Spleen (tissue), 11 donors: ENCODE data around the gene DUSP6. TPM values are rescaled to one million over a fixed set of nuclear protein-coding genes. Genes with fewer than 3 reads are reported as not detected.

Experiments
- DNase-seq: peaks from one replicate; pipeline ENCODE4 v3.0.0-alpha.2; 2020
- H3K27ac ChIP-seq, 8 donors: fragments of 200-600 bp; sonication (generic) in 7 of 8; 1 replicate in 4 of 8; 2 replicates in 4 of 8; pipeline versions ENCODE4 v1.5.0 to v1.8.0; 2016 to 2021; ENCODE audit warnings: inconsistent platforms in 4 of 8, mild to moderate bottlenecking in 4 of 8, moderate library complexity in 1 of 8
- H3K27me3 ChIP-seq, 7 donors: fragments of 200-600 bp; sonication (generic) in 6 of 7; replicated peaks in 1 of 7; 1 replicate in 4 of 7; 2 replicates in 3 of 7; pipeline versions ENCODE4 v1.5.0 to v1.8.0; 2016 to 2021; ENCODE audit warnings: inconsistent platforms in 3 of 7, mild to moderate bottlenecking in 1 of 7
- H3K36me3 ChIP-seq, 6 donors: fragments of 200-600 bp; sonication (generic) in 5 of 6; 1 replicate in 4 of 6; 2 replicates in 2 of 6; pipeline versions ENCODE4 v1.5.0 to v1.8.0; 2016 to 2021; ENCODE audit warnings: inconsistent platforms in 2 of 6
- H3K4me1 ChIP-seq, 6 donors: fragments of 200-600 bp; sonication (generic) in 5 of 6; 1 replicate in 3 of 6; 2 replicates in 3 of 6; pipeline versions ENCODE4 v1.5.0 to v1.8.0; 2016 to 2021; ENCODE audit warnings: inconsistent platforms in 3 of 6
- H3K4me3 ChIP-seq, 8 donors: fragments of 200-600 bp; sonication (generic) in 7 of 8; 1 replicate in 4 of 8; 2 replicates in 4 of 8; pipeline versions ENCODE4 v1.5.0 to v1.8.0; 2016 to 2021; ENCODE audit warnings: inconsistent platforms in 4 of 8, mild to moderate bottlenecking in 4 of 8, moderate library complexity in 2 of 8
- H3K9me3 ChIP-seq, 8 donors: fragments of 200-600 bp; sonication (generic) in 7 of 8; 1 replicate in 4 of 8; 2 replicates in 4 of 8; pipeline versions ENCODE4 v1.5.0 to v1.8.0; 2016 to 2021; ENCODE audit warnings: inconsistent platforms in 4 of 8
- CTCF ChIP-seq, 11 experiments: fragments of 200-600 bp in 7 of 11; fragments of 450-650 bp in 4 of 11; sonication (generic) in 4 of 11; IDR thresholded peaks in 8 of 11; conservative IDR thresholded peaks in 3 of 11; 1 replicate in 7 of 11; 2 replicates in 4 of 11; pipeline versions ENCODE4 v1.4.0 to v1.8.0; 2016 to 2021; ENCODE audit warnings: antibody characterized with exemption in 11 of 11, inconsistent platforms in 4 of 11, mild to moderate bottlenecking in 1 of 11
- POLR2A ChIP-seq, 3 donors: fragments of 450-650 bp; IDR thresholded peaks; one replicate each; pipeline ENCODE4 v1.5.1; 2017; ENCODE audit warnings: antibody characterized with exemption in 3 of 3, mild to moderate bottlenecking in 1 of 3
- POLR2AphosphoS5 ChIP-seq, 3 donors: sonication (generic); formaldehyde crosslinking; IDR thresholded peaks; one replicate each; pipeline ENCODE4 v1.5.1; 2017; ENCODE audit warnings: antibody characterized with exemption in 3 of 3
- WGBS, 5 donors: extraction: QIAGEN DNeasy Blood & Tissue Kit in 3 of 5; methylation state at CpG; one replicate each; pipeline versions ENCODE4 v1.1.5 to v1.1.7; 2013 to 2018; 5-methylcytosine and 5-hydroxymethylcytosine counted together
- intact Hi-C: fragments of 100-400 bp; cut with DNase I; formaldehyde crosslinking; loops from one replicate; pipeline ENCODE4 v1.15.0; 2023; ENCODE audit warnings: low total_unique reads
- polyA plus RNA-seq, 3 donors: library from polyadenylated mRNA; stranded (reverse); fragments of 200-250 nt; gene quantifications; one replicate each; pipeline ENCODE4 v1.2.1, GENCODE V29; 2013
- total RNA-seq, 7 donors: library from RNA; depleted of rRNA in 3 of 7; stranded (reverse); fragments of >200 nt in 3 of 7; fragmentation: NEBNext Ultra II Directional in 4 of 7; extraction: Animal tissue kit (Norgen Biotek cat#: 25700) in 4 of 7; gene quantifications; one replicate each; pipeline versions ENCODE4 v1.1.0 to v1.2.1, GENCODE V29; 2016 to 2021
- donor health status: healthy with polysubstance abuse.
- donor health status: DM: no; HTN: no; CAD: no; lungs with moderate emphysema.
- donor health status: DM: no; HTN: no; CAD: no.
- donor health status: Bipolar disorder and iron deficiency.
- donor health status: healthy.
- donor health status: DM: no; HTN: no; CAD: no.
- donor health status: DM: yes; HTN: yes; CAD: no.

Gene DUSP6
- total and polyA plus RNA-seq, 10 donors, result 34.7 to 193 (median 133) TPM

- Histone ChIP-seq H3K27me3 (no peaks in the 10 kb centered on the region), H3K4me1 (peaks cover 3 to 29% (median 12%) of the 10 kb centered on the region in 6 donors), H3K4me3 (no peak overlapping the region), H3K9me3 (no peaks in the 10 kb centered on the region), H3K36me3 (no peaks in the 10 kb centered on the region), H3K27ac (peak overlapping the region in 3 of 8 donors; percentile 0 to 22 (median 5))
- 72 to 80% (median 78%) methylated on average over 4 of the region's 4 CpGs for WGBS, 5 donors
- intact Hi-C loops, result no loop called here
- TF ChIP-seq CTCF (IDR thresholded peaks at IDR 0.05 in 8 of 11, conservative IDR thresholded peaks at IDR 0.05 in 3 of 11), result no peak
- no peak for TF ChIP-seq POLR2AphosphoS5 (IDR thresholded peaks at IDR 0.05)
- no peak for TF ChIP-seq POLR2A (IDR thresholded peaks at IDR 0.05)
- no peak for DNase-seq
Measured at GRCh38 chr12:89316705-89317139, 35.6 kb downstream of the DUSP6 start.

GRCh38 chr12:89314060-89314761 is 38.1 kb downstream of the DUSP6 start:
- 89 to 96% (median 92%) methylated on average over 3 of the region's 3 CpGs for WGBS, 5 donors

GRCh38 chr12:89311703-89312293 is 40.5 kb downstream of the DUSP6 start:
- 84 to 98% (median 91%) methylated on average over 4 of the region's 4 CpGs for WGBS, 5 donors
- DNase-seq, result no peak
- intact Hi-C loops, result no loop called here
- H3K36me3 ChIP-seq, result no peaks in the 10 kb centered on the region
- H3K4me3 ChIP-seq, result no peak overlapping the region
- no peak overlapping the region for H3K27ac ChIP-seq
- no peak for TF ChIP-seq POLR2AphosphoS5 (IDR thresholded peaks at IDR 0.05)
- TF ChIP-seq POLR2A (IDR thresholded peaks at IDR 0.05), result no peak
- TF ChIP-seq CTCF (IDR thresholded peaks at IDR 0.05 in 8 of 11, conservative IDR thresholded peaks at IDR 0.05 in 3 of 11), result no peak
- H3K27me3 ChIP-seq, result no peaks in the 10 kb centered on the region
- peaks cover 0 to 25% (median 9%) of the 10 kb centered on the region in 6 donors for H3K4me1 ChIP-seq
- no peaks in the 10 kb centered on the region for H3K9me3 ChIP-seq

More at GRCh38 chr12:89314060-89314761, 38.1 kb downstream of the DUSP6 start:
- H3K4me3 ChIP-seq, result no peak overlapping the region
- H3K36me3 ChIP-seq, result no peaks in the 10 kb centered on the region
- DNase-seq, result no peak
- H3K4me1 ChIP-seq, result peaks cover 0 to 18% (median 5%) of the 10 kb centered on the region in 6 donors
- H3K9me3 ChIP-seq, result no peaks in the 10 kb centered on the region
- TF ChIP-seq POLR2A (IDR thresholded peaks at IDR 0.05), result no peak
- TF ChIP-seq POLR2AphosphoS5 (IDR thresholded peaks at IDR 0.05), result no peak
- TF ChIP-seq CTCF (IDR thresholded peaks at IDR 0.05 in 8 of 11, conservative IDR thresholded peaks at IDR 0.05 in 3 of 11), result no peak
- H3K27me3 ChIP-seq, result no peaks in the 10 kb centered on the region
- H3K27ac ChIP-seq, result no peak overlapping the region
- intact Hi-C loops, result no loop called here

- Histone ChIP-seq H3K4me3 (no peak overlapping the region), H3K27ac (no peak overlapping the region), H3K36me3 (no peaks in the 10 kb centered on the region), H3K9me3 (no peaks in the 10 kb centered on the region), H3K27me3 (no peaks in the 10 kb centered on the region), H3K4me1 (peaks cover 0 to 18% (median 9%) of the 10 kb centered on the region in 6 donors)
- intact Hi-C loops, result no loop called here
- DNase-seq, result no peak
- TF ChIP-seq POLR2AphosphoS5 (IDR thresholded peaks at IDR 0.05) (no peak), CTCF (IDR thresholded peaks at IDR 0.05 in 8 of 11, conservative IDR thresholded peaks at IDR 0.05 in 3 of 11) (no peak), POLR2A (IDR thresholded peaks at IDR 0.05) (no peak)
- WGBS, 5 donors, result 59 to 67% (median 62%) methylated on average over 4 of the region's 4 CpGs
Measured at GRCh38 chr12:89309815-89310214, 42.5 kb downstream of the DUSP6 start.
